Middle frontal gyrus (tissue), 1 donor: Measurements from ENCODE around the gene TMC3.
"Not testable (repeated sequence)": the region's sequence is repeated elsewhere in the genome, so short reads cannot be mapped to it uniquely, and the experiment has no call there.

Source experiments
- DNase-seq: peaks from one replicate; pipeline ENCODE4 v3.0.0-alpha.2; 2015; ENCODE audit warnings: low spot score; ENCODE audit errors: extremely low spot score

The TMC3 gene

DNA sequence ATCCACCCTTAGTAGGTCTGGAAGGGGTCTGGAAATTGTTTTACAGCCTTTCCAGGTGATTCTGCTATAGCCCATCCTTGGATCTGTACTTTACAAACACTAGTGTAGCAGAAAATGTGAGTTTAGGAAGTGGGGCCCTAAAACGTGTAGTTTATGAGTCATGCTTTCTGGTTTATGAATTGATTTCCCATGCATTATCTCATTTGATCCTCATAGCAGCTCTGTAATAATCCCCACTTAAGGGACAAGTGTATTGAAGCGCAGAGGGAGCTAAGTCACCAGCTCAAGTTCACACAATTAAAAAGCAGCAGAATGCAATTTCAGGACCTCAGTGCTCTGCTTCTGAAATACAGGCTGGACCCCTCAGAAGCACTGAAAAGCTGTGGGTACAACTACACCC lies 27.4 kb downstream of the TMC3 start:
- no peak for DNase-seq

DNA sequence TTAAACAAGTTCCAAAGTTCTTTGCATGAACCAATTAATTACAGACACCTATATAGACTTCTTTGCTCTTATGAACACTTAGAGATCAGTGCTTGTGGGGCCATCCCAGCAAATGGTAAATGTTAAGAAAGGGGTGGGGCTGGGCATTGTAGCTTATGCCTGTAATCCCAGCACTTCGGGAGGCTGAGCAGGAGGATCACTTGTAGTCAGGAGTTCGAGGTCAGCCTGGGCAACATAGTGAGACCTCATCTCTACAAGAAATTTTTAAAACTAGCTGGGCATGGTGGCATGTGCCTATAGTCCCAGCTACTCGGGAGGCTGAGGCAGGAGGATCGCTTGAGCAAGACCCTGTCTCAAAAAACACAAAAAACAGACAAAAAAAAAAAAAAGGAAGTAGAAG lies 30.6 kb downstream of the TMC3 start:
- no peak for DNase-seq

DNA sequence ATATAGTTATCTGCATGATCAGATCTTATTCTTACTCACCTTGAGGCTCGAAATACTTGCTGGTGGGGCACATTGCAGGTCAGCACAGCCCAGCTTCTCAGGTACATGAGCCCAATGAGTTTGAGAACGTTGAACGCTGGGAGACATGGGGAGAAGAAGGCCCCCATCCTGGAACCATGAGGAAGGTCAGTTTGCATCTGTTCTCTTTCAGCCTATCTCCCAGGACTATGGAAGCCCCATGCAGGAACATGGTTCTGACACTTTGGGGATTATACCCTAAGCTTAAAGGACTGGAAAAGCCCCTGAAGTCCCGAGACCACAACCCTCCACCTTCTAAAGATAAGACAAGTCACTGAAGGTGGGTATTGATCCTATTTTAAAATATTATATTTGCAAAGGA lies 32.7 kb downstream of the TMC3 start:
- DNase-seq, result no peak

DNA sequence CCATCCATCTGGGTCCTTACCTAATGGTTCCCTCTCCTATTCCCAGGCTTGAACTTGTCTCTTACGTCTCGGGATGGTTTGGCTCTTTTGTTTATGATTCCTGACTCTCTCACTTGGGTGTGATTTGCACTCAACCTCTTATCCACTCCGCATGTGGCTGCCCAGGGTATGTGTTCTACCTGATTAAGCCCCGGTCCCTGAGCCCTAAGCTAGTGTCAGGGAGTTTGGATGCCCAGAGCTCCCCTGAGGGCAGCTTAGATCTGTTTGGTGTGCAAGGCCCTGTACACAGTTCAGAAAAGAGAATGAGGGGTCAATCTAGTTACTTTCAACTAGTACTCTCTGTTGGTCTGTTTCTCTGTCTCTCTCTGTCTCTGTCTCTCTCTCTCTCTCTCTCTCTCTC lies 34.2 kb downstream of the TMC3 start:
- DNase-seq, result no peak

DNA sequence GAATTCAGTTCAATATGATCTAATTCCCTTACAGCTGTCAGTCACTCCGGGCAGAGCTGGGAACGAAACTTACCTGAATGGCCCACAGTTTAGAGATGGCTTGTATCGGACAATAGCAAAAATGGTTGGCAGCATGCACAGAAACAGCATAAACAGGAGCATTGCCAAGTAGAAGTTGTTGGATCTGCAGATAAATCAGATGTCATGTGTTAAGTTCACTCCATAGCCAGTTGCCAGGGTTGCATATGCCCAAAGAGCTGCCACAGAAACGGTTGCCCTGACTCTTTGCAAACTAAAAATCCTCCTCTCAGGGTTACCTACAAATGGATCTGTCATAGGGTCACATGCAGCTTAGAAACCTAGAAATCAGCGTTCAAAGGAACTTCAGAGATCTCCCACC lies 34.7 kb downstream of the TMC3 start:
- DNase-seq, result no peak

DNA sequence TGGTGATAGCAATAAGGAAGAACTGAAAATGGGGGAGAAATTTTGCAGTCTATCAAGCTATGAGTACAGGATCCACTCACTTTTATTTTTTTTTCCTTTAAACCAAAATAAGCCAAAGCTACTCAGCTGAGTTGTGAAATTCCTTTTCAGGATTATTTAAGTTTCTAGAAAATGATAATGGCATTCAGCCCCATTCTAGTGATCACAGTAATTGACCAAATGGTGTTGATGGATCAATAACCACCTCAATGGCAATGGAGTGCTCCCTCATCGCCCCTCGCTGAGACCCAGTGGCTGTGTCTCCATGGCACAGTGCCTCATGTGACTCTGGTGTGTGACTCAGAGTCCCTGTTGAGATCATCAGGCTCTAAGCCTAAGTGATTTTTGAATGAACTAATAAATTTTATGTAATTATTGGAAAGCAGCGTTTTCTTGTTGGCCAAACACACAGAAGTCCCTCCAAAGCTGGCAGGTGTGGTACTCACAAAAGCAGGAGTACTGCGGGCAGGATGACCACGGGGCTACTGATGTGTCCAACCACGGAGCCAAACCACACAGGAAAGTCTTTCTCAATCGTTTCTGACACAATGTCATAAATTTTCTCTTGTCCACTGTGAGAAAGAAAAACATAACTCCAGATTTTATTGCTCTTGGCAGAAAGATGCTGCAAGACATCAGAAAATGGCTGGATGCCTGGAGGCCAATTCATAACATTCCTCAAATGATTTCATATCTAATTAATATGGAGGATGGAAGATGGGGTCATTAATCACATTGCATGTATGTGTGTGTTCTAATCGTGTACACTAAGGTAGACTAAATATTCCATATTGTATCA lies 35.6 kb downstream of the TMC3 start:
- no peak for DNase-seq

DNA sequence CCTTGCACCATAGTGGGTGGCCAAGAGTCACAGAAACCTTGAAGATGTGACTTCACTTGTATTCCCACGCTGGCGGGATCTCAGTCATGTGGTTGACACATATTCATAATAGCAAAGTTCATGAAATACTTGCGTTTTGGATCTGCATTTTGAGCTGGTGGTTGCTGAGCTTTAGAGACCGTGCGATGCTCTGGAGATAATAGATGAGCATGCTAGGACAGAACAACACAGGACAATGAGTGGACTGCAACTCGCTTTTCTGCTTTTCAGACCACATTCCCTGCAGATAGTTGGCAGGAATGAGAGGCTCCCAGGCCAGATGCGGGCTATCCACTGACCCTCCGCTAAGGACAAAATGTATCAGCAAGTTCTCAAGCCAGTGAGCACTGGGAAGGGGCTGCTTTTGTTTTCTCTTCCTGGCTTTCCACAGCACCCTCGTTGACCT lies 36.3 kb downstream of the TMC3 start:
- DNase-seq, result no peak

DNA sequence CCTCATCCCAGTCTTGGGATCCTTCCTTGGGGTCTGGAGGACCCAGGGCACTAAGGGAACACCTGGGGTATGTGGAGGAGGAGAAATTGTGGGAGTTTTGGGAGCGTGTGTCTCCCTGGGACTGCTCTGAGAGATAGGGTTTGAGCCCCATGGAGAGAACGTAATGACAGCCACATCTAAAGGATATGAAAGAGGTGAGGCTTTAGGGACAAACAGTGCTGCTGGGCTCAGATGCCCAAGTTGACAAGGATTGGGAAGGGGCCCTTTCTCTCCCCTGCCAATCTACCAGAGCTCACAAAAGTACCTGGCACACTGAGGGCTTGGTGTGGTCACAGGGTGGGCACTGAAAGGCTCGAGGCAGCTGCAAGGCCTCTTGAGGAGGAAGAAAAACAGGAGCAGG lies 36.8 kb downstream of the TMC3 start:
- DNase-seq, result no peak

DNA sequence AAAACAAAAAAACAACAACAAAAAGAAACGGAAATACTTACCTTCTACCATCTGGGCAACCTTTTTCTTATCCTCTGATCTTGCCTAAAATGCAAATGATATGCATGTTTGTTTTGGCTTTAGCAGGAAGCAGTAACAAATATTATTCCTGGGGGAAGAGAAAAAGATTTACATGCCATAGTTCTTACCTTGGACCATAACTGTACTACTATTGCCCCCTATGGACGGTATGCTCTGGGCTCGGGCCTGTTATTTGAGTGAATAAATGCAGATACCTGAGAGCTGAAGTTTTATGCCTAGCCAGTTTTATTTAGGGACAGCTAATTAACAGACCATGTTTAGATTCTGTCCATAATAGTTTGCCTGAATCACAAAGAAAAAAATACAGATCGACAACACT lies 37.4 kb downstream of the TMC3 start:
- DNase-seq, result no peak

DNA sequence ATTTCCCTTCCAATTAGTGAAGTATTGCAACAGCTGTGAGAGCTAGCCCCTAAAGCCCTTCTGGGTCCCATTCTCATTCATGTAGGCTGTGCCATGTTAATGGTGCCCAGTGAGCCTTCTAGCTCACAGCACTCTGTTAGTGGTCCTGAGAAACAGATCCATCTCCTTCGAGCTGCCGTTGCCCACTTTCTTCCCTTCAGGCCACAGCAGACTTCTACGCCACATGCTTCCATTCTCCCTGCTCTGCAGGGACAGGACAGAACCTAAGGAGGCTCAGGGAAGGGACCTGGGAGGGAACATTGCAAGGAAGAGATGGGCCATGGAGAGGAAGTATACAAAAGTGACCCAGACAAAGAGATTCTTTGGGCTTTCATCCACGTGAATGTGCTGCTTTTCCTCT lies 38.4 kb downstream of the TMC3 start:
- DNase-seq, result no peak

DNA sequence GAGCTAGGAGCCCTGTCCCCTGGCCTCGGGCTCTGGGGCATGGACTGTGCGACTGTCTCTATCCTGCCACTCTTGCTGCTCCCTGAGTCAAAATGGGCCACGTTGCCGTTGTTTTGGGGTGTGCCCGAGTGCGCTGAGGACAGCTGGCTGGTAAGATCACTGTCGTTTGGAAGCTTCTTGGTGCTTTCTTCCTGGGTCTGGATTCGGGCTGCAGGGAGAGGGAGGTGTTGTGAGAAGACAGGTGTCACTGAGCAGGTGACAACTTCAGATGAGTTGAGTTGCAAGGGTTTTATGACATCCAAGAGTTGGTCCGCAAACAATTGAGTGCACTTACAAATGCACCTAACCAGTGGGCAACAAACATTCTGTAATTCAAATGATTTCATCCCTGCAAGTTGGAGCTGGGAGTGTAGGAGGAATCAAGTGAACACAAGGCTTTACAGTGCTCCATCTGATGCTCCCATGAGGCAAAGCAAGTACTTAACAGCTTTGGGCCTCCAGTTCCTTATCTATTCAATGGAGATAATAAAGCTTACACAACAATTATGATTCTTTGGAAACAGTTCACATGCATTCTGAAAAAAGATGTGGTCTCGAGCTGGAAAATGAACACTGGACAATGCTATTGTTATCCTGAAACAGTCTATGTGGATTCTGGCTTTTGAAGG lies 39.1 kb downstream of the TMC3 start:
- no peak for DNase-seq

DNA sequence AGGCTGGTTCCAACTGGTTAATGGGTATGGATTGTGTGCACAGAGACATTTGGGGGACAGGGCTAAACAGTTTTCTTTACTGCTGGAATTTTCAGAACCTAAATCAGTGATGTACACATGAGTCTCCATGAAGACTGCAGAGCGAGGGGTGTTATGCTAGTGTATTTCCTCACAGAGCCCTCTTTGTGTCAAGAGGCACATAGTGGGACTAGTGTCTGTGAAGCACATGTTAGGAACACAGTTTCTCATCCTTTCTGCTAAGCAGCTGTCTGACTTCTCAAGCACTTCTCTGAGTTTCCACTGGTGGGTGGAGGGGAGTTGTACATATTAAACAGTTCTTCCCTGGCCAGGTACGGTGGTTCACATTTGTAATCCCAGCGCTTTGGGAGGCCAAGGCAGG lies 40.6 kb downstream of the TMC3 start:
- no peak for DNase-seq

DNA sequence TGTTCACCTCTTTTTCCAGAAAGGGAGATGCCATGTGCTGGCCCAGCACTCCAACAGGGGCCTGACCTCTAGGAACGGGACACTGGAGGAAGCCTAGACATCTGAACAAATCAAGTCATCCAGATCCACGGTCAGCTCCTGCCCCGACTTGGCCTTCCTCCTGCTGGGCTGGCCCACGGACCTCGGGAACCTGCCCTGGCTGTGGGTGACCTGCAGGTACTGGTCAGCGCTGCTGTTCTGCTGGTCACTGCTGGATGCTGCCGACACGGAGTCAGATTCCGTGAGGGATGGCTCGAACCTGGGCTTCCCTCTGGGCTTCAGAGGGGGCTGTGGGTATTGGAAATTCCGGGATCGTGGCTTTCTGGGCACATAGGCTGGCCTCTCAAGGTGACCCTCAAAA lies 41.7 kb downstream of the TMC3 start:
- DNase-seq, result no peak

DNA sequence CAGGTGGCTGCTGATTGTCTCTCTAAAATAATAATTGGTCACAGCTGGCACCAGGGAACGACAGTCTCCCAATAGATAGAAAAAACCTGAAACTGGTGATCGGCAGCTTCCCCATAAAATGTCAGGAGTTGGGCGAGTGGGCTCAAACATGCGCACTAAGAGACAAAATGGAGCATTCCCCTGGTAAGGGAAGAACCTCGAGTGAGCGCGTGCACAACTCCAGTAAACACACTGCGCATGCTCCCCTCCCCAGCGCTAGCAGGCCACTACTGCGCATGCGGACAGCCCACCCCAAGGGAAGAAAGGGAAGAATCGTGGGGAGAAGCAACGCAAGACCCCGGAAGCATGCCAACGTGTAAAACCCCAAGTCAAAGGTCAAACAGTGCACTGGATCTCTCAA lies 42.4 kb downstream of the TMC3 start:
- DNase-seq, result no peak

DNA sequence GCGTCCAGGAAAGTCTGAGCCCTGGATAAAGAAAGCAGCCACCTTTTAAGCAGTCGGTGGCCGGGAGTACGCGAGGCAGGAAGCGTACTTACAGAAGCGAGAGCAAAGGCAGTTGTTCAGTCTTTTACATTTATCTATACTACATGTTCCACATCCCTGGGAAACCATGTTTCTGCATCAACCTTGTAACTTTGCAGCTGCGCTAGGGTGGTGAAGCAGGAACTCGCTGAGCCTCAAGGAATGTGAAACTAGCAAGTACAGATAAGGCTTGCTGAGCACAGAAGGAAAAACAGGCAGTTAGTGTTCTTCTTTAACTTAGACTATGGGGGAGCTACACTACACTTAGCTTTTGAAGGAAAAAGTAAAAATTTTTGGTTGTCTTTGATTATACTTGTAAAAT lies 42.9 kb downstream of the TMC3 start:
- not testable (repeated sequence) for DNase-seq

DNA sequence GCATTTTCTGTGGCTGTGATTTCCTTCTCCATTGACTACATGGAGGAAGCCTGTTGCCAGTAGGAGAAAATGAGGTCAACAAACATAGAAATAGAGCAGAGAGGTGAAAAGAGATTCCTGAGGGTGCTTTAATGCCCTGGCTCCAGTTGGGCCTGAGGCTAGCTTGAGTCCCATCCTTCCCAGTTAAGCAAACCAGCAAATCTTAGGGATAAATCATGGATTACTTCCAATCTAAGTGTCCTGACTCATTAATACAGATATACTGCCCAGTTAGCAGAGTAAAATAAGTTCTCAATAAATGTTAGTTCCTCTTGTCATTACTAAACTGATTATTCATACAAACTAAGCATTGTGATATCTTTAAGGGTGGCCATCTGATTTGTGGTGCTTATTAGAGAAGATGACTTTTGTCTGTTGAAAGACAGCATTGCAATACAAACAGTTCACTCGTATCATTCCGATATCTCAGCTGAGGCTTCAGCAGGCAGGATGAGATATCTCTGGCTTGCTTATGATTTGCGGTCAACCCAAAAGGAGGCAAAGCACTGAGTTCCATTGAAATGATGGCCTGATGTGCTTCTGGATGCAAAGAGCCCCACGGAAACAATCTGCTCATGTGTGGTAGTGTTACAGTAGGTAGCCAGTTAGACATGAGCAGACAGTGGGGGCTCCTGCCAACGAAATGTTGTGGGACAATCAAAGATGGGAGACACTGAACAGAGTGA lies 43.5 kb downstream of the TMC3 start:
- DNase-seq, result no peak

DNA sequence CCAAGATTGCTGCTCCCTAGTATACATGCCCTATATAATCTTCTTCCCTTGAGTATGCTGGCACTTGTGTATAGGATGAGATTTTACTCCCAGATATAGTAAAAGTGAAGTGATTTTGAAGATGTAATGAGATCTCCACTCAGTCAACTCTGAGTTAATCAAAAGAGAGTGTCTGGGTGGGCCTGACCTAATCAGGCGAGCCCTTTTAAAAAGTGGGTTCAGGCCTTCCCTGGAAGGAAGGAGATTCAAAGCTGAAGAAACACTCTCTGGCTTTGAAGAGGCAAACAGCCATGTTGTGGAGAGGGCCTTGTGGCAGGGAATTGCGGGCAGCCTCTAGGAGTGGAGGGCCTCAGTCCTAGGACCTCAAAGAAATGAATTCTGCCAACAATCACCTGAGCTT lies 44.6 kb downstream of the TMC3 start:
- no peak for DNase-seq

DNA sequence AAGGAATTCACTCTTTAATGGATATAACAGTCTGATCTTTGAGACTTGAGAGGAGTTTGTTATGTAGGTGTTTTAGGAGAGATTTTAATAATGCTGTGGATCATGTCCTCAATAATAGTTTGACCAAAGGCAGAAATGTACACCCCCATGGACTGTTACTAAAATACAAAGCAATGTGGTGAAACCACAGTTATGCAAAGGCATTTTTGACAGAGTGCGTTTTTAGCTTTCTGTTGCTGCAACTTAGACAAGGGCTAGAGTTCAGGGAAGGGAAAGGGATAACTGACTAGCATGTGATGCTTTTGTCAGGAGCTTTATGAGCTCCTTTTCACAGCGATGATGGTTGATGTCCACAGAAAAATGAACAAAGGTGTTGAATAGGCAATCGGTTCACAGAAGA lies 46.5 kb downstream of the TMC3 start:
- no peak for DNase-seq

DNA sequence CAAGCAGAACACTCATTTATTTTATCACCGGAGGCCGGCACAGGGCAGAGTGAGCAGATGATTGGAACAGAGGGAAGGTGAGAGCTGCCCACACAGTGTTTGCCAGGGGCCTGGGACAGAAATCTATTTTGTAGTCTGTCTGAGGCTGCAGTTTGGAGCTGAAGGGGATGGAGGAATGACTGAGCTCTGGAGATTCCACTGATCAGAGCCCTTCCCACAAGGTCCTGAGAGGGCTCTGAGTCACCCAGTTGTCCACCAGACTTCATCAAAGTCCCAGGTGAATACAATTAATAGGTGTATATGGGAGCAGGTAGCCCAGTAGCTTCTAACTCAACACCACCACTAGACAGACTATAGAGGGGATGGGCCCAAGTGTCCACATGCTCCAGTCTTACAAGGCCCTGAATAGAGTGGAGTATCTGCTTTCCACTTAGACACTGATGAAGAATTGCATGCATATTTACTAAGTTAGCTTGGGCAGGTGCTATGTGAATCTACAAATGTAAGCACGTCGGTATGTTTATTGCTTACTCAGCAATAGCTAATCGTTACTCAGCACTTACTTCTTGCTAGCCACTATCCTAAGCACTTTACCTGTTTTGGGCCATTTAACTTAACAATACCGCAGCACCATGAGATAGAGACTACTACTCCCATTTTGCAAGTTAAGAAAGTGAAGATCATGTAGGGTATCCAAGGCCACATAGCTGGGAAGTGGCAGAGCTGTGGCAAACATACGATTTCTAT lies 47.4 kb downstream of the TMC3 start:
- no peak for DNase-seq

DNA sequence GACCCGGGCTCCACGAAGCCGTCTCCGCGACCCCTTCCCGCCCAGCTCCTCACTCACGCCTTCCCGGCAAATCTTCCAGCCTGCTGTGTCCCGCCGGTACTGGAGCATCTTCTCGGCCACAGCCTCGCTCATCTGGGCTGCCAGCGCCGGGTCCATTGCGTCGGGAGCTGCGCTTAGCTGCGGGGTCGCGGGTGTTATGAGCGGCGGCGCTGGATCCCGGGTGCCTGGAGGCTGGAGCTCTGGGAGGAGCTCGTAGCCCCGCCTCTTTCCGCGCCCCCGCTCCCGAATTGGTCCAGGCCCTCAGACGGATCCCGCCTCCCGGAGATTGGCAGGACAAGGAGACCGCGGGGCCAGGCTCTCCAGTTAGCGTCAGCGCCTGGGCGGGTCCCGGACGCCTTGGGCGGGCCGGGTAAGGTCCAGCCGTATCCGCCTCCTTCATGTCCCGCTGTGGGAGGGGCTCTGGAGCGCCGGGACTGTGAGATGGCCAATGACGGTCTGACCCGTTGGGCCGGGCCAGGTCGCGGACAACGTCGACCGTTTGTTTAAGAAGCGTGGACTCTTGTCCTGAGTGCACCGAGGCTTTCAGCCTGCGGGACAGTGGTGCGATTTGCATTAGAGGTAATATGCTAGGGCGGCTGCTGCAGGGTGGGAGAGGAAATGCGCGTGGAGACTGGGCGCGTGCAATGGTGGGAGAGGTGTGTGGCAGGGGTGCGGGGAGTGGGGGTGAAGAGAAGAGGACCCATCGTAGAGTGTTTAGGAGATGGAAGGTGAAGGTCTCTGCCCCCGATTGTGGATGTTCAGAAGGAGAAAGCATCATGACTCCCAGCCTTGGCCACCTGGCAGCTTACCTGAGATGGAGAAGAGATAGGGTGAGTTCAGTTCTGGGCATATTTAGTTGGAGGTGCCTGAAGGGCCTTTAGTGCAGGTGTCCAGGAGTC lies 49.8 kb downstream of the TMC3 start, which contains the start of gene STARD5:
STARD5 (minus strand) TSS at position 198 of the 938 bp plus-strand sequence; CDS start at position 156, 42 bp downstream.
- DNase-seq, result peak; percentile 97
